Endothelial cell of umbilical vein (primary cell): ENCODE data around the gene MAP7D3. TPM values are rescaled to one million over a fixed set of nuclear protein-coding genes. Genes with fewer than 3 reads are reported as not detected.

Source experiments
- BruUV-seq: library from RNA; stranded (reverse); fragments of 400-500 nt; replicated peaks from 2 replicates; lab custom pipeline; 2021; lab: Mats Ljungman, UMichigan
- CTCF ChIA-PET: fragments of 300-600, 350-600 bp; sonication (Branson Sonifier 250); formaldehyde crosslinking; loops from one replicate; lab custom pipeline; 2021; ENCODE audit warnings: antibody characterized with exemption, inconsistent platforms; lab: Charles Lee
- POLR2A ChIA-PET: fragments of 300-600, 350-600 bp; sonication (Branson Sonifier 250); formaldehyde crosslinking; loops from one replicate; lab custom pipeline; 2021; ENCODE audit warnings: antibody characterized with exemption, inconsistent platforms; lab: Charles Lee
- DNase-seq: peaks from one replicate; pipeline ENCODE4 v3.0.0-alpha.2; 2011; ENCODE audit warnings: low read depth, low spot score
- FAIRE-seq: peaks from 2 replicates; lab custom pipeline; 2011; peaks lifted over from hg19 to GRCh38; lab: Jason Lieb, UNC
- H2AFZ ChIP-seq: 2 replicates; pipeline ENCODE4 v1.6.0; 2012; ENCODE audit warnings: low read depth, low read length, control low read depth, inconsistent platforms
- H3K27ac ChIP-seq: 2 replicates; pipeline ENCODE4 v1.5.1; 2011; ENCODE audit warnings: low read depth, mild to moderate bottlenecking, control low read depth, low read length, moderate library complexity; ENCODE audit not compliant: insufficient read depth
- H3K27me3 ChIP-seq, 2 experiments: 2 replicates each; pipeline versions ENCODE4 v1.6.0 to v1.6.1; 2011; ENCODE audit warnings: low read length in 2 of 2, mixed read lengths in 1 of 2; ENCODE audit not compliant: control insufficient read depth in 2 of 2, insufficient read depth in 2 of 2
- H3K36me3 ChIP-seq, 2 experiments: 2 replicates in 1 of 2; 3 replicates in 1 of 2; pipeline ENCODE4 v1.5.1; 2011; ENCODE audit warnings: low read length in 2 of 2, mild to moderate bottlenecking in 1 of 2, moderate library complexity in 1 of 2; ENCODE audit not compliant: control insufficient read depth in 2 of 2, insufficient read depth in 2 of 2; ENCODE audit errors: extremely low read depth in 1 of 2
- H3K4me1 ChIP-seq: 3 replicates; pipeline ENCODE4 v1.5.1; 2011; ENCODE audit warnings: mild to moderate bottlenecking, low read length; ENCODE audit not compliant: control insufficient read depth, insufficient read depth; ENCODE audit errors: extremely low read depth
- H3K4me2 ChIP-seq: 2 replicates; pipeline ENCODE4 v1.6.1; 2011; ENCODE audit warnings: low read length, control low read depth, mixed read lengths; ENCODE audit not compliant: insufficient read depth
- H3K4me3 ChIP-seq, 3 experiments: fragments of 200-600 bp in 1 of 3; sonication (generic), shearing (Covaris generic) in 1 of 3; replicated peaks in 1 of 3; 2 replicates each; pipeline ENCODE4 v1.5.1; 2011 to 2016; ENCODE audit warnings: control low read depth in 3 of 3, low read length in 3 of 3, mild to moderate bottlenecking in 2 of 3, inconsistent platforms in 1 of 3, low read depth in 1 of 3, moderate library complexity in 1 of 3; ENCODE audit not compliant: insufficient read depth in 1 of 3
- H3K79me2 ChIP-seq: 2 replicates; pipeline ENCODE4 v1.6.0; 2012; ENCODE audit warnings: low read length, inconsistent platforms; ENCODE audit not compliant: control insufficient read depth, insufficient read depth
- H3K9ac ChIP-seq: replicated peaks from 2 replicates; pipeline ENCODE3; 2011; ENCODE audit warnings: low read length, control low read depth; ENCODE audit not compliant: insufficient read depth; ENCODE audit errors: extremely low read depth
- H3K9me1 ChIP-seq: replicated peaks from 3 replicates; pipeline ENCODE4 v1.6.0; 2011; ENCODE audit warnings: mild to moderate bottlenecking, low read length; ENCODE audit not compliant: control insufficient read depth, insufficient read depth; ENCODE audit errors: extremely low read depth
- H3K9me3 ChIP-seq: replicated peaks from 2 replicates; pipeline ENCODE4 v1.5.1; 2012; ENCODE audit warnings: low read length, inconsistent platforms; ENCODE audit not compliant: control insufficient read depth, insufficient read depth
- H4K20me1 ChIP-seq: replicated peaks from 2 replicates; pipeline ENCODE3; 2011; ENCODE audit warnings: mild to moderate bottlenecking, low read length; ENCODE audit not compliant: control insufficient read depth, insufficient read depth; ENCODE audit errors: extremely low read depth
- EZH2 ChIP-seq: IDR thresholded peaks from 2 replicates; pipeline ENCODE4 v1.6.1; 2012; ENCODE audit warnings: borderline replicate concordance, low read depth, mild to moderate bottlenecking, moderate library complexity, low read length, inconsistent platforms; ENCODE audit not compliant: severe bottlenecking
- FOS ChIP-seq: IDR thresholded peaks from 2 replicates; pipeline ENCODE4 v1.6.1; 2011; ENCODE audit warnings: mild to moderate bottlenecking, low read length, moderate library complexity, borderline replicate concordance; ENCODE audit not compliant: insufficient read depth
- GATA2 ChIP-seq: IDR thresholded peaks from 2 replicates; pipeline ENCODE4 v1.7.0; 2011; ENCODE audit warnings: low read depth, mild to moderate bottlenecking, moderate library complexity, mixed read lengths, low read length; ENCODE audit not compliant: insufficient read length, insufficient read depth
- JUN ChIP-seq: IDR thresholded peaks from 2 replicates; pipeline ENCODE4 v1.6.1; 2011; ENCODE audit warnings: borderline replicate concordance, low read depth; ENCODE audit not compliant: insufficient read length, insufficient read depth
- MYC ChIP-seq: IDR thresholded peaks from one replicate; pipeline ENCODE4 v1.6.1; 2011; ENCODE audit warnings: mild to moderate bottlenecking, low read depth, low read length
- POLR2A ChIP-seq: IDR thresholded peaks from 2 replicates; pipeline ENCODE4 v1.6.1; 2012; ENCODE audit warnings: low read depth, mild to moderate bottlenecking, control low read depth, low read length
- POLR2AphosphoS5 ChIP-seq: IDR thresholded peaks from 2 replicates; pipeline ENCODE4 v1.6.1; 2012; ENCODE audit warnings: low read depth, mild to moderate bottlenecking, control low read depth, low read length, moderate library complexity; ENCODE audit not compliant: insufficient read depth
- dilution Hi-C: fragments of 300-500 bp; cut with MboI; formaldehyde crosslinking; loops from one replicate; pipeline ENCODE4 v1.15.0; 2019; ENCODE audit warnings: low sequenced_read_pairs; ENCODE audit not compliant: extremely low pct_ligation_motif_present
- intact Hi-C: fragments of 100-400 bp; cut with micrococcal nuclease; formaldehyde crosslinking; loops from one replicate; pipeline ENCODE4 v1.10.0; 2022
- polyA plus RNA-seq, 4 experiments: library from polyadenylated mRNA; depleted of rRNA in 3 of 4; stranded (reverse) in 3 of 4; unstranded in 1 of 4; fragments of >200 nt; gene quantifications; 2 replicates each; pipeline versions ENCODE4 v1.2.1 to v1.2.3, GENCODE V29; 2011 to 2012; ENCODE audit warnings: missing spikeins in 1 of 4
- total RNA-seq: library from RNA; stranded (reverse); gene quantifications from 2 replicates; pipeline ENCODE4 v1.2.3, GENCODE V29; 2021
- TF ChIP-seq, protein P1 (sequence below): IDR thresholded peaks from 2 replicates; pipeline ENCODE4 v1.6.1; 2011; ENCODE audit not compliant: insufficient read depth, insufficient read length
- TF ChIP-seq, protein P2 (sequence below), 2 donors: IDR thresholded peaks; 1 replicate in 1 of 2; 2 replicates in 1 of 2; pipeline ENCODE4 v1.5.1; 2011; ENCODE audit warnings: low read length in 2 of 2, mild to moderate bottlenecking in 2 of 2, moderate library complexity in 2 of 2, control low read depth in 1 of 2, inconsistent platforms in 1 of 2, low read depth in 1 of 2; ENCODE audit not compliant: insufficient read depth in 1 of 2; ENCODE audit errors: extremely low read depth in 1 of 2

MAP7D3 gene
- total and polyA plus RNA-seq, 2 donors (not counting 3 experiments of a cell fraction or from before 2014, with no cell fraction given): 6.5 to 22.8 TPM

DNA sequence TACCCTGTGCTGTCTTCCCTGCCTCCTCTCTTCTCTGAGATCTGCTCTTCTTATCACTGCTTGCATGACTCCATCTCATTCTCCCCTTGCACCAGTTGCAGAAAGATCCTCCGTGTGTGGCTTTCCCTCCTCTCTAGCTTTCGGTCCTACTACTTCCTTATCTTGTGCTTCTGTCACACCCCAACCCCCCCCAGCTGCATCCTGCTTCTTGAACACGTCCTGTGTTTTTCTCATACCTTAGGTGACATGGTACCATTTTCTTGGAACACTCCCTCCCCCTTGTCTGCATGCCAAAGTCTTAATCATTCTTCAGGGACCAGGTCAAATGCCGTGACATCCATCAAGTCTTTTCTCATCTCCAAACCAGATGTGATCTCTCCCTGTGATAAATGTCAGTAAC, 57.4 kb downstream of the MAP7D3 start:
- no TSS peak for BruUV-seq
- Histone ChIP-seq H3K4me3 (no peak overlapping the region), H3K9ac (no peak overlapping the region), H3K79me2 (no peaks in the 10 kb centered on the region), H2AFZ (no peak overlapping the region), H3K36me3 (no peaks in the 10 kb centered on the region), H3K9me1 (no peaks in the 10 kb centered on the region), H4K20me1 (no peaks in the 10 kb centered on the region), H3K4me2 (no peak overlapping the region), H3K9me3 (no peaks in the 10 kb centered on the region), H3K27ac (no peak overlapping the region), H3K27me3 (no peaks in the 10 kb centered on the region), H3K4me1 (peaks cover 38% of the 10 kb centered on the region)
- dilution Hi-C loops (no loop called here), intact Hi-C loops (no loop called here)
- TF ChIP-seq POLR2AphosphoS5 (no peak), EZH2 (no peak), POLR2A (no peak), JUN (no peak), FOS (no peak), MYC (no peak), GATA2 (no peak)
- TF ChIP-seq, protein P1, sequence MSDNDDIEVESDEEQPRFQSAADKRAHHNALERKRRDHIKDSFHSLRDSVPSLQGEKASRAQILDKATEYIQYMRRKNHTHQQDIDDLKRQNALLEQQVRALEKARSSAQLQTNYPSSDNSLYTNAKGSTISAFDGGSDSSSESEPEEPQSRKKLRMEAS: no peak
- TF ChIP-seq, protein P2, sequence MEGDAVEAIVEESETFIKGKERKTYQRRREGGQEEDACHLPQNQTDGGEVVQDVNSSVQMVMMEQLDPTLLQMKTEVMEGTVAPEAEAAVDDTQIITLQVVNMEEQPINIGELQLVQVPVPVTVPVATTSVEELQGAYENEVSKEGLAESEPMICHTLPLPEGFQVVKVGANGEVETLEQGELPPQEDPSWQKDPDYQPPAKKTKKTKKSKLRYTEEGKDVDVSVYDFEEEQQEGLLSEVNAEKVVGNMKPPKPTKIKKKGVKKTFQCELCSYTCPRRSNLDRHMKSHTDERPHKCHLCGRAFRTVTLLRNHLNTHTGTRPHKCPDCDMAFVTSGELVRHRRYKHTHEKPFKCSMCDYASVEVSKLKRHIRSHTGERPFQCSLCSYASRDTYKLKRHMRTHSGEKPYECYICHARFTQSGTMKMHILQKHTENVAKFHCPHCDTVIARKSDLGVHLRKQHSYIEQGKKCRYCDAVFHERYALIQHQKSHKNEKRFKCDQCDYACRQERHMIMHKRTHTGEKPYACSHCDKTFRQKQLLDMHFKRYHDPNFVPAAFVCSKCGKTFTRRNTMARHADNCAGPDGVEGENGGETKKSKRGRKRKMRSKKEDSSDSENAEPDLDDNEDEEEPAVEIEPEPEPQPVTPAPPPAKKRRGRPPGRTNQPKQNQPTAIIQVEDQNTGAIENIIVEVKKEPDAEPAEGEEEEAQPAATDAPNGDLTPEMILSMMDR (IDR thresholded peaks at IDR 0.05; ENCODE audit: extremely low read depth in 1 of 2, insufficient read depth in 1 of 2, low read depth in 1 of 2, low read length in 2 of 2): no peak
- no peak for DNase-seq
- CTCF ChIA-PET: no interaction called here
- POLR2A ChIA-PET: interaction anchor here (0.6 kb wide), 1 partner anchor 303 kb away, joined by 3 read pairs; no protein-coding TSS in a partner anchor
- no peak for FAIRE-seq
